GM18873 (cell line): ENCODE data around the gene PLPPR3.
"Not testable (repeated sequence)": the region's sequence is repeated elsewhere in the genome, so short reads cannot be mapped to it uniquely, and the experiment has no call there.

Experiments
- ATAC-seq: cut with Tn5 transposase; IDR thresholded peaks from one replicate; pipeline ENCODE4 v1.9.1; 2021; ENCODE audit warnings: mild to moderate bottlenecking, moderate library complexity, moderate number of reproducible peaks; ENCODE audit not compliant: unreplicated experiment, low FRiP score

PLPPR3 gene

DNA sequence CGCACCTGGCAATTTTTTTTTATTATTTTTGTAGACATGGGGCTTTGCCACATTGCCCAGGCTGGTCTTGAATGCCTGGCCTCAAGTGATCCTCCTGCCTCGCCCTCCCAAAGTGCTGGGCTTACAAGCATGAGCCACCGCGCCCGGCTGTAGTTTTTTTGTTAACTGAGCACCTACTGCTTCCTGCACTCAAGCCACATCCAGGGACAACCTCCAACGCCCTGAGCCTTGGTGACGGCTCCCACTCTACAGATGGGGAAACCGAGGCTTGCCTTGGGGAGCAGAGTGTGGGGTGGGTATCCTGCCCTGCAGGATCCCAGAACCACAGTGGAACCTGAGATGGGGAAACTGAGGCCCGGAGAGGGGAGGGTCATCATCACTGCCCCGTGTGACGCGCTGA, 33.4 kb upstream of the PLPPR3 start:
- no peak for ATAC-seq

GRCh38 chr19:854549-854948, 32.8 kb upstream of the PLPPR3 start:
- no peak for ATAC-seq

- ATAC-seq, result not testable (repeated sequence)
Measured at GRCh38 chr19:853614-854220, 32.0 kb upstream of the PLPPR3 start.

GRCh38 chr19:853014-853585, 31.3 kb upstream of the PLPPR3 start:
- ATAC-seq, result no peak

DNA sequence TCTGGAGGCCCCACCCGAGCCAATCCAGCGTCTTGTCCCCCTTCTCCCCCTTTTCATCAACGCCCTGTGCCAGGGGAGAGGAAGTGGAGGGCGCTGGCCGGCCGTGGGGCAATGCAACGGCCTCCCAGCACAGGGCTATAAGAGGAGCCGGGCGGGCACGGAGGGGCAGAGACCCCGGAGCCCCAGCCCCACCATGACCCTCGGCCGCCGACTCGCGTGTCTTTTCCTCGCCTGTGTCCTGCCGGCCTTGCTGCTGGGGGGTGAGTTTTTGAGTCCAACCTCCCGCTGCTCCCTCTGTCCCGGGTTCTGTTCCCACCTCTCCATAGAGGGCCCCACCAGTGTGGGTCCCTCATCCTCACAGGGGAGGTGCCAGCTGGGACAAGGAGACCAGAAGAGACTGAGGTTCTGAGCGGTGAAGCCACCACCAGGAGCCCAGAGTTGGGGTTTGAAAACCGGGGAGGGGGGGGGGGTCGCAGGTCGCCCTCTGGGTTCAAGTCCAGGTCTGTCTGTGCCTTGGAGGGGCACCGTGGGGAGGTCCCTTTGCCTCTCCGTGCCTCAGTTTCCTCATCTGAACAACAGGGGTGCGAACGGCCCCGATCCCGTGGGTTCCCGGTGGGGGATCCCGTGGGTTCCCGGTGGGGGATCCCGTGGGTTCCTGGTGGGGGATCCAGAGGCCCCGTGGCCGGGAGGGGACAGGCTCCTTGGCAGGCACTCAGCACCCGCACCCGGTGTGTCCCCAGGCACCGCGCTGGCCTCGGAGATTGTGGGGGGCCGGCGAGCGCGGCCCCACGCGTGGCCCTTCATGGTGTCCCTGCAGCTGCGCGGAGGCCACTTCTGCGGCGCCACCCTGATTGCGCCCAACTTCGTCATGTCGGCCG, 30.6 kb upstream of the PLPPR3 start, which contains the start of gene ELANE:
Gene ELANE, plus strand, starts transcription at position 168 of the 878 bp plus-strand sequence. Its CDS starts 26 bp downstream, at position 194.
- no peak for ATAC-seq

DNA sequence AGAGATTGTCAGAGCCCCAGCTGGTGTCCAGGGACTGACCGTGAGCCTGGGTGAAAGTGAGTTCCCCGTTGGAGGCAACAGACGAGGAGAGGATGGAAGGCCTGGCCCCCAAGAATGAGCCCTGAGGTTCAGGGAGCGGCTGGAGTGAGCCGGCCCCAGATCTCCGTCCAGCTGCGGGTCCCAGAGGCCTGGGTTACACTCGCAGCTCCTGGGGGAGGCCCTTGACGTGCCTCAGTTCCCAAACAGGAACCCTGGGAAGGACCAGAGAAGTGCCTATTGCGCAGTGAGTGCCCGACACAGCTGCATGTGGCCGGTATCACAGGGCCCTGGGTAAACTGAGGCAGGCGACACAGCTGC, 29.2 kb upstream of the PLPPR3 start:
- ATAC-seq, result no peak

DNA sequence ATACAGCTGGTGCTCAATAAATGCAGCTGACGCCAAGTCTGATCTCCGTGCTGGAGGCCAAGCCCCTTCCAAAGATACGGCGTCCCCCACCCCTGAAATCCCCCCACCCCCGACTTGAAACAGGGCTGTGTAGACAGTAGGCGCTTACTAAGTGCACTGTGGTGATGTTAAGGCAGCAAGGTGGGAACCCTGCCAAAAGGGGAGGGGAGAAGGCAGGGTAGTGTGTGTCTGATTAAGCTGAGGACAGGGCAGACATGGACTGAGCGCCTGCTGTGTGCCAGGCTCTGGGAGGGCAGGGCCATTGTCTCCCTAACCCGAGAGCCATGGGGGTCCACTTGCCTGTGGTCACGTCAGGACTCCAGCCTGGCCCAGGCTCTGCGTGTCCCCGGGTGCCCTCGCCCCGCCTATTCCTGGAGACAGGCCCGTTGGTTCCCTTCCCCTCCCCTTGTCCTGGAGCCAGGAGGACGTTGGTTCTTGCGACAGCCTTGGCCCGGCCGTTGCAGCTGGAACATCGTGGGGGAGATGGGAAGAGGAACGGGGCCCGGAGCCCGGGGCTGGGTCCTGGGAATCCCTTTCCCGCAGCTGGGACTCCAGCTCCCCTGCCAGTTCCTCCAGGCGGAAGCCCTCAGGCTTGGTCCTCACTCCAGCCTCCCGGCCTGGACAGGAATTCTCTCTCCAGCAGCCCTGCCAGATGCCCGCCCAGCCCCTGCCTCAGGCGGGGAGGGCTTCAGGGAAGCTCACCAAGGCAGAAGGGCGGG, 28.6 kb upstream of the PLPPR3 start:
- ATAC-seq, result no peak

- ATAC-seq, result not testable (repeated sequence)
Measured at GRCh38 chr19:849195-849594, 27.4 kb upstream of the PLPPR3 start.

- ATAC-seq, result no peak
Measured at GRCh38 chr19:848386-848921, 26.7 kb upstream of the PLPPR3 start.

DNA sequence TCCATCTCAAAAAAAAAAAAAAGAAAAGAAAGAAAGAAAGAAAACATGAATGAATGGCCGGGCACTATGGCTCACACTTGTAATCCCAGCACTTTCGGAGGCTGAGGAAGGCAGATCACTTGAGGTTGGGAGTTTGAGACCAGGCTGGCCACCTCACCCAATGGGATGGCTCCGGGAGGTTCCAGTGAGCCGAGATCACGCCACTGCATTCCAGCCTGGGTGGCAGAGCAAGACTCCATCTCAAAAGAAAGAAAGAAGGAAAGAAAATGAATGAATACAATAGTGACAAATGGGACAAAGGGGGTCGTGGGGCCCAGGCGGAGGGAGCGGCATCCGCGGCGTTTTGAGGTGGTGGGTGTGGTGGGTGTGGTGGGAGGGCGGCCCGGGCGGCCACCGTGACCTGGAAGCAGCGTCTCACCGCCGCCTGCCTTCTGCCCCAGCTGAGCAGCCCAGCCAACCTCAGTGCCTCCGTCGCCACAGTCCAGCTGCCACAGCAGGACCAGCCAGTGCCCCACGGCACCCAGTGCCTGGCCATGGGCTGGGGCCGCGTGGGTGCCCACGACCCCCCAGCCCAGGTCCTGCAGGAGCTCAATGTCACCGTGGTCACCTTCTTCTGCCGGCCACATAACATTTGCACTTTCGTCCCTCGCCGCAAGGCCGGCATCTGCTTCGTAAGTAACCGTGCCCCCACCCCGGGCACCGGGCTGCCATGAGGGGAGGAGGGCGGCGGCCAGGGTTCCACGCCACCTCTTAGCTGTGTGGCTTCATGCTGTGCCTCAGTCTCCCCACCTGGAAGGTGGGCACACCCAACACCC, 24.2 kb upstream of the PLPPR3 start:
- no peak for ATAC-seq

GRCh38 chr19:844546-844971, 22.8 kb upstream of the PLPPR3 start:
- ATAC-seq, result no peak

- no peak for ATAC-seq
Measured at GRCh38 chr19:843836-844545, 22.2 kb upstream of the PLPPR3 start.

DNA sequence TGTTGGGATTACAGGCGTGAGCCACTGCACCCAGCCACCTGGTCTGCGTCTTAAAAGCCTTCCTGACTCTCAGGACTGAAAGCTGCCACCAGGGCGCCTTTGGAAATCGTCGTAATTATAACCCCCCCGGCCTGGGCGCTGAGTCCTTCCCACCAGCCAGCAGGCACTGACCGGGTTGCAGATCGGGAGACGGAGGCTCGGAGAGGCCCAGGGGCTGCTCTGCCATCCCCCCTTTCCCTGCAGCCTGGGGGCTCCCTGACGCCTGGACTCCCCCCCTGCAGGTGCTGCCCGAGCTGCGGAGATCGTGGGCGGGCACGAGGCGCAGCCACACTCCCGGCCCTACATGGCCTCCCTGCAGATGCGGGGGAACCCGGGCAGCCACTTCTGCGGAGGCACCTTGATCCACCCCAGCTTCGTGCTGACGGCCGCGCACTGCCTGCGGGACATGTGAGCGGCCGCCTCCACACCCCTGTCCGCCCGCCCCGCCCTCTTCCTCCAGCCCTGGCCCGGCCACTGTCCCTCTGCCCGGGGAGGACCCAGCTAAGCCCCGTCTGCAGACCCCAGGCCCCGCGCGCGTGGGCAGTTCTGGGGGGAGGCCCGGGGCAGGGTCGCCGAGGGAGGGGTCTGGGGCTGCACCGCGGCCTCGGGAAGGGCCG, 21.6 kb upstream of the PLPPR3 start:
- ATAC-seq, result no peak

GRCh38 chr19:842802-843179, 21.0 kb upstream of the PLPPR3 start:
- not testable (repeated sequence) for ATAC-seq

DNA sequence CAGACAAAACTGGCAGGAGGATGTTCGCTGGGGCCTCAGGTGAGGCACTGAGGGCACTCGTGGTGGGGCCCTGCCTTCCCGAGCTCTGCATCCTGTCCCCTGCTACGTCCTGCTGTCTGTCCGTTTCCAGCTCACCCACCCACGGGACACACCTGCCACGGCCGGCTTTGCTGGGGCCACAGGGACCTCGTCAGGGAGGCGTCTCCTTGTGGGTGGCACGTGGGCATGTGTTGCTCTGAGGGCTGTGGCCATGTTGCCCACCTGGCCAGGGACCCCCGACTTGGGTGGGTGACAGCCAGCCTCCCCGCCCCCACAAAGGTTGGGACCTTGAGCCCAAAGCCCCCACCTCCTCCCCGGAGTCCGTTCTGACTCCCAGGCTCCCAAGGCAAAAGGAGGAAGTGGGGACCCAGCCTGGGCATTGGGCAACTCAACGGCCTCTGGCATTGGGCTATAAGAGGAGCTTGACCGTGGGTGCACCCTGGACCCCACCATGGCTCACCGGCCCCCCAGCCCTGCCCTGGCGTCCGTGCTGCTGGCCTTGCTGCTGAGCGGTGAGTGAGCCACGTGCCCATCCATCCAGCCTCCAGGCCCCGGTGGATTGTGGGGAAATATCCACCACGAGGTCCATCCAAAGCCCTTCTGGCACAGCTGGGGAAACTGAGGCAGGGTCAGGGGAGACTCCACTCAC, 18.9 kb upstream of the PLPPR3 start, which contains the start of gene PRTN3:
Gene PRTN3, plus strand, starts transcription at position 481 of the 688 bp plus-strand sequence. Its CDS starts 10 bp downstream, at position 491.
- no peak for ATAC-seq

GRCh38 chr19:835210-835810, 13.6 kb upstream of the PLPPR3 start:
- no peak for ATAC-seq

GRCh38 chr19:834216-834615, 12.5 kb upstream of the PLPPR3 start:
- no peak for ATAC-seq
